GM23248 (cell line): ENCODE measurements around the gene ADM. TPM values are rescaled to one million over a fixed set of nuclear protein-coding genes. Genes with fewer than 3 reads are reported as not detected.

Experiments used
- DNase-seq: peaks from one replicate; pipeline ENCODE4 v3.0.0-alpha.2; 2015
- H2AFZ ChIP-seq: fragments of 200-600 bp; sonication (generic); 2 replicates; pipeline ENCODE4 v1.6.1; 2016; ENCODE audit warnings: antibody characterized with exemption
- H3F3A ChIP-seq: fragments of 200-600 bp; sonication (generic); 2 replicates; pipeline ENCODE4 v1.6.1; 2016; ENCODE audit warnings: mild to moderate bottlenecking, antibody characterized with exemption, mixed run types; ENCODE audit not compliant: insufficient read depth
- H3K27ac ChIP-seq: fragments of 200-600 bp; sonication (generic); 2 replicates; pipeline ENCODE4 v1.5.1; 2016; ENCODE audit warnings: mild to moderate bottlenecking
- H3K27me3 ChIP-seq: fragments of 200-600 bp; sonication (generic); replicated peaks from 2 replicates; pipeline ENCODE4 v1.6.1; 2016; ENCODE audit warnings: mild to moderate bottlenecking; ENCODE audit not compliant: insufficient read depth
- H3K36me3 ChIP-seq: fragments of 200-600 bp; sonication (generic); 2 replicates; pipeline ENCODE4 v1.6.1; 2016; ENCODE audit warnings: low read depth, mild to moderate bottlenecking
- H3K4me1 ChIP-seq: fragments of 200-600 bp; sonication (generic); 2 replicates; pipeline ENCODE4 v1.6.1; 2016; ENCODE audit warnings: mild to moderate bottlenecking; ENCODE audit not compliant: insufficient read depth
- H3K4me2 ChIP-seq: fragments of 200-600 bp; sonication (generic); one replicate; pipeline ENCODE4 v1.6.1; 2016; ENCODE audit warnings: mild to moderate bottlenecking; ENCODE audit not compliant: unreplicated experiment
- H3K4me3 ChIP-seq: fragments of 200-600 bp; sonication (generic); 2 replicates; pipeline ENCODE4 v1.5.1; 2016; ENCODE audit warnings: mild to moderate bottlenecking
- H3K79me2 ChIP-seq: fragments of 200-600 bp; sonication (generic); 2 replicates; pipeline ENCODE4 v1.6.1; 2016; ENCODE audit warnings: mild to moderate bottlenecking; ENCODE audit not compliant: insufficient read depth
- H3K9ac ChIP-seq: fragments of 200-600 bp; sonication (generic); 2 replicates; pipeline ENCODE4 v1.6.1; 2016; ENCODE audit warnings: mild to moderate bottlenecking
- H3K9me2 ChIP-seq: fragments of 200-600 bp; sonication (generic); 2 replicates; pipeline ENCODE4 v1.6.1; 2016; ENCODE audit warnings: mixed run types, mild to moderate bottlenecking, moderate library complexity; ENCODE audit not compliant: insufficient read depth
- H3K9me3 ChIP-seq: fragments of 200-600 bp; sonication (generic); one replicate; pipeline ENCODE4 v1.6.1; 2017; ENCODE audit warnings: low read depth
- H4K20me1 ChIP-seq: fragments of 200-600 bp; sonication (generic); 2 replicates; pipeline ENCODE4 v1.6.0; 2016; ENCODE audit not compliant: insufficient read depth
- EZH2 ChIP-seq: fragments of 200-600 bp; sonication (generic); IDR thresholded peaks from 2 replicates; pipeline ENCODE4 v1.6.1; 2018; ENCODE audit warnings: antibody characterized with exemption, mild to moderate bottlenecking; ENCODE audit not compliant: insufficient read depth, poor library complexity, severe bottlenecking
- EZH2phosphoT487 ChIP-seq: fragments of 200-600 bp; sonication (generic); IDR thresholded peaks from 2 replicates; pipeline ENCODE4 v1.6.1; 2018; ENCODE audit warnings: antibody characterized with exemption, moderate library complexity, mild to moderate bottlenecking, low read depth; ENCODE audit not compliant: insufficient read depth
- WGBS, 2 experiments: methylation state at CpG; one replicate each; pipeline ENCODE4 v1.1.6; 2015 to 2017; ENCODE audit warnings: low lambda C conversion rate in 2 of 2, low coverage in 1 of 2; ENCODE audit errors: missing lambda C conversion rate in 2 of 2; 5-methylcytosine and 5-hydroxymethylcytosine counted together
- in situ Hi-C: fragments of 300-500 bp; cut with MboI; formaldehyde crosslinking; loops from 2 replicates; pipeline ENCODE4 v1.15.0; 2020
- polyA plus RNA-seq: library from polyadenylated mRNA; unstranded; fragments of >200 nt; fragmentation: Nextera tagmentation; extraction: Ambion mirVana; gene quantifications from 2 replicates; pipeline ENCODE4 v1.2.1, GENCODE V29; 2016
- total RNA-seq: library from RNA; depleted of rRNA; stranded (reverse); fragments of >200 nt; shearing (Covaris generic); gene quantifications from 2 replicates; pipeline ENCODE4 v1.2.3, GENCODE V29; 2014

The ADM gene
- total and polyA plus RNA-seq, 2 experiments from 2014 or later: 451 to 551 TPM

GRCh38 chr11:10272132-10272531 is 32.7 kb upstream of the ADM start:
- Histone ChIP-seq H3K79me2 (peaks cover 81% of the 10 kb centered on the region), H3K27me3 (no peaks in the 10 kb centered on the region), H2AFZ (no peak overlapping the region), H3K4me2 (no peak overlapping the region), H3K4me3 (no peak overlapping the region), H3K9ac (no peak overlapping the region), H4K20me1 (no peaks in the 10 kb centered on the region), H3K36me3 (no peaks in the 10 kb centered on the region), H3K4me1 (peaks cover 39% of the 10 kb centered on the region), H3K27ac (no peak overlapping the region), H3K9me3 (no peaks in the 10 kb centered on the region), H3K9me2 (no peaks in the 10 kb centered on the region), H3F3A (peaks cover 23% of the 10 kb centered on the region)
- peak; percentile 49 for DNase-seq
- TF ChIP-seq EZH2 (no peak), EZH2phosphoT487 (no peak)
- in situ Hi-C loops: no loop called here
- WGBS, 2 experiments: 96 to 97% methylated on average over 3 of the region's 11 CpGs

DNA sequence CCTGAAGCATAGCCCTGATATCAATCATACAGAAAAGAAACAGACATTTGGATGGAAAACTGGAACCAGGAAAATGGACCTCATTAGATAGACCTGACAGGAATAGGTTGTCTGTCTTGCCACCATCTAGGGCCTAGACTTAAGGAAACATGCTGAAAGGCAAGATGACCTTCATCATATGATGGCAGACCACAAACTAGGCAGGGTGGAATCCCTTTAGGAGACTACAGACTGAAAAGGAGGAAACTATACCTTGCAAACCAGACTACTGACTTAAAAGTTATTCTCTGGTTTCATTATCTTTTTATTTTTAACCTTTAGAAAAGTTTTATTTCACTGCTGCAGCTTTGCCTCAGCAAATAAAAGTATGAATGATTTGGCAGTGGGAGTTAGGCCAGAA is 31.1 kb upstream of the ADM start:
- Histone ChIP-seq H3K4me1 (peaks cover 36% of the 10 kb centered on the region), H3K27me3 (no peaks in the 10 kb centered on the region), H3K9ac (no peak overlapping the region), H3K27ac (peak overlapping the region; percentile 0; the same call in 1 of the 2 replicates), H3K9me3 (no peaks in the 10 kb centered on the region), H3K4me3 (no peak overlapping the region), H3K79me2 (peaks cover 81% of the 10 kb centered on the region), H2AFZ (no peak overlapping the region), H3K9me2 (no peaks in the 10 kb centered on the region), H3K4me2 (no peak overlapping the region), H3K36me3 (no peaks in the 10 kb centered on the region), H4K20me1 (no peaks in the 10 kb centered on the region), H3F3A (peaks cover 23% of the 10 kb centered on the region)
- in situ Hi-C loops: no loop called here
- TF ChIP-seq EZH2 (no peak), EZH2phosphoT487 (no peak)
- DNase-seq: no peak

DNA sequence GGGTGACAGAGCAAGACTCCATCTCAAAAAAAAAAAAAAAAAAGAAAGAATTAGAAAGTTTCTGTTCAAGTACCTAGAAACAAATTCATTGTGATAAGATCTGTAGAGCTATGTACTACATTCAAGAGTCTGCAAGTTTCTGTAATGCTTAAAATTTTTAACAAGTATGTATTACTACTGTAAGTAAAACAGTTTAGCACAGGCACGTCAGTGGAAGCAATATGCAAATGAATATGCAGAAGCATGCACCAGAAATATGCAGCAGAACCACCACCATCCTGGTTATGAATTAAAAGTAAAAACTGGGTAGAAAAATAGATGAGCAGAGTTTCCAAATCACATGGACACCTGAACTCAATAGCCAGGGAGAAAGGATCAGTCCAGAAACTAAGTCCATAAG is 30.1 kb upstream of the ADM start:
- Histone ChIP-seq H3K27ac (no peak overlapping the region), H3K9me3 (no peaks in the 10 kb centered on the region), H3K79me2 (peaks cover 79% of the 10 kb centered on the region), H3K4me2 (no peak overlapping the region), H2AFZ (no peak overlapping the region), H4K20me1 (no peaks in the 10 kb centered on the region), H3F3A (peaks cover 23% of the 10 kb centered on the region), H3K36me3 (no peaks in the 10 kb centered on the region), H3K4me3 (no peak overlapping the region), H3K27me3 (no peaks in the 10 kb centered on the region), H3K9me2 (no peaks in the 10 kb centered on the region), H3K9ac (no peak overlapping the region), H3K4me1 (peaks cover 29% of the 10 kb centered on the region)
- no peak for DNase-seq
- in situ Hi-C loops: no loop called here
- 96 to 100% methylated on average over 1 of the region's 1 CpG for WGBS, 2 experiments
- TF ChIP-seq EZH2: no peak
- no peak for TF ChIP-seq EZH2phosphoT487

- Histone ChIP-seq H4K20me1 (no peaks in the 10 kb centered on the region), H3K36me3 (no peaks in the 10 kb centered on the region), H3K9me2 (no peaks in the 10 kb centered on the region), H3K9me3 (no peaks in the 10 kb centered on the region), H3K79me2 (peaks cover 79% of the 10 kb centered on the region), H3K27ac (peak overlapping the region; percentile 44), H3K4me2 (peak overlapping the region; percentile 45), H3K9ac (no peak overlapping the region), H2AFZ (no peak overlapping the region), H3K4me3 (no peak overlapping the region), H3F3A (peaks cover 23% of the 10 kb centered on the region), H3K27me3 (no peaks in the 10 kb centered on the region), H3K4me1 (peaks cover 29% of the 10 kb centered on the region)
- in situ Hi-C loops: no loop called here
- TF ChIP-seq EZH2phosphoT487 (no peak), EZH2 (no peak)
- DNase-seq: peak; percentile 66
Observed at GRCh38 chr11:10275714-10276113, 29.2 kb upstream of the ADM start.

DNA sequence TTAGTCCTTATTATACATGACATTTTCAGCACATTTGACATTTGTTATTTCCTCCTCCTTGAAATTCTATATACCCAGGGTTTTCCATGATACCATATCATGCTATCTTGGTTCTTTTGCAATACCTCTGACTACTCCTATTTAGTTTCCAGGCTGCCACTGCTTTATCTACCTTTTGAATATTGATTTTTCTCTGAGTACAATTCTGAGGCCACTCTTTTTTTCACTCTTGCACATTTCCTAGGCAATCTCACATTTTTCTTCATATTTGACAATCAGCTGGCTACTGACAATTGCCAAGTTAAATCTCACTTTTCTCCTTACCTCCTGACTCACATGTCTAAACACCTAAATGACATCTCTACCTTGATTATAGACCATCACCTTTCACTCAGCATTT is 22.8 kb upstream of the ADM start:
- DNase-seq: no peak
- in situ Hi-C loops: no loop called here

More for the DNA sequence above, 22.8 kb upstream of the ADM start:
- H3K9ac ChIP-seq: no peak overlapping the region
- H3F3A ChIP-seq: no peaks in the 10 kb centered on the region
- 0 out of 2 replicates have a peak, but pooled peaks cover 7% of the 10 kb centered on the region for H4K20me1 ChIP-seq
- H2AFZ ChIP-seq: no peak overlapping the region
- H3K9me3 ChIP-seq: no peaks in the 10 kb centered on the region
- no peaks in the 10 kb centered on the region for H3K27me3 ChIP-seq
- H3K4me3 ChIP-seq: no peak overlapping the region
- no peak overlapping the region for H3K27ac ChIP-seq
- H3K36me3 ChIP-seq: no peaks in the 10 kb centered on the region
- H3K9me2 ChIP-seq: no peaks in the 10 kb centered on the region; the same call in 1 of the 2 replicates
- no peak overlapping the region for H3K4me2 ChIP-seq
- peaks cover 98% of the 10 kb centered on the region for H3K79me2 ChIP-seq
- no peak for TF ChIP-seq EZH2
- no peak for TF ChIP-seq EZH2phosphoT487
- no peaks in the 10 kb centered on the region for H3K4me1 ChIP-seq
